PC-9 (cell line): Measurements from ENCODE around the gene ABAT. TPM values are rescaled to one million over a fixed set of nuclear protein-coding genes. Genes with fewer than 3 reads are reported as not detected.

Source experiments
- BruUV-seq: library from RNA; stranded (reverse); fragments of 400-500 nt; replicated peaks from 2 replicates; lab custom pipeline; 2021; lab: Mats Ljungman, UMichigan
- CTCF ChIA-PET: fragments of 300-600 bp; sonication (Branson Sonifier 250); formaldehyde crosslinking; loops from one replicate; lab custom pipeline; 2022; ENCODE audit warnings: antibody characterized with exemption; lab: Charles Lee
- POLR2A ChIA-PET: fragments of 300-600 bp; sonication (Branson Sonifier 250); formaldehyde crosslinking; loops from one replicate; lab custom pipeline; 2022; ENCODE audit warnings: antibody characterized with exemption; ENCODE audit not compliant: unreplicated experiment; lab: Charles Lee
- DNase-seq, 2 experiments: peaks; one replicate each; pipeline versions ENCODE4 v3.0.0 to v3.0.0-alpha.2; 2015 to 2022; ENCODE audit warnings: mixed read lengths in 1 of 2
- H2AFZ ChIP-seq: fragments of 200-600 bp; sonication (generic); 2 replicates; pipeline ENCODE4 v1.8.1; 2017; ENCODE audit warnings: antibody characterized with exemption
- H3F3A ChIP-seq: fragments of 200-600 bp; sonication (generic); 2 replicates; pipeline ENCODE4 v1.8.1; 2017; ENCODE audit warnings: antibody characterized with exemption, mild to moderate bottlenecking, low read depth; ENCODE audit not compliant: insufficient read depth
- H3K27ac ChIP-seq: fragments of 200-600 bp; sonication (generic); 2 replicates; pipeline ENCODE4 v1.6.1; 2016; ENCODE audit warnings: mixed run types
- H3K27me3 ChIP-seq: fragments of 200-600 bp; sonication (generic); 2 replicates; pipeline ENCODE4 v1.6.1; 2016; ENCODE audit warnings: low read depth, mixed run types; ENCODE audit not compliant: insufficient read depth
- H3K36me3 ChIP-seq: fragments of 200-600 bp; sonication (generic); 2 replicates; pipeline ENCODE4 v1.6.1; 2016; ENCODE audit warnings: low read depth, mixed run types
- H3K4me1 ChIP-seq: fragments of 200-600 bp; sonication (generic); replicated peaks from 2 replicates; pipeline ENCODE4 v1.6.1; 2016; ENCODE audit warnings: mixed run types; ENCODE audit not compliant: insufficient read depth
- H3K4me2 ChIP-seq: fragments of 200-600 bp; sonication (generic); 2 replicates; pipeline ENCODE4 v1.6.1; 2017; ENCODE audit warnings: mixed run types
- H3K4me3 ChIP-seq: fragments of 200-600 bp; sonication (generic); 2 replicates; pipeline ENCODE4 v1.6.1; 2016; ENCODE audit warnings: mixed run types
- H3K79me2 ChIP-seq: fragments of 200-600 bp; sonication (generic); 2 replicates; pipeline ENCODE4 v1.6.1; 2017; ENCODE audit warnings: low read depth, mixed run types
- H3K9me2 ChIP-seq: fragments of 200-600 bp; sonication (generic); 2 replicates; pipeline ENCODE4 v1.8.1; 2017; ENCODE audit warnings: mild to moderate bottlenecking; ENCODE audit not compliant: insufficient read depth
- H3K9me3 ChIP-seq: fragments of 200-600 bp; sonication (generic); 2 replicates; pipeline ENCODE4 v1.8.1; 2016; ENCODE audit warnings: low read depth; ENCODE audit not compliant: insufficient read depth
- H4K20me1 ChIP-seq: fragments of 200-600 bp; sonication (generic); 2 replicates; pipeline ENCODE4 v1.8.1; 2017; ENCODE audit not compliant: insufficient read depth
- EZH2 ChIP-seq: fragments of 200-600 bp; sonication (generic); IDR thresholded peaks from 2 replicates; pipeline ENCODE4 v1.8.0; 2017; ENCODE audit warnings: antibody characterized with exemption, low read depth
- intact Hi-C: fragments of 100-400 bp; cut with micrococcal nuclease; formaldehyde crosslinking; loops from one replicate; pipeline ENCODE4 v1.10.0; 2022; ENCODE audit not compliant: unreplicated experiment
- total RNA-seq: library from RNA; stranded (reverse); gene quantifications from 2 replicates; pipeline ENCODE4 v1.2.3, GENCODE V29; 2021
- TF ChIP-seq, protein P1 (sequence below): fragments of 200-600 bp; sonication (generic); conservative IDR thresholded peaks from 2 replicates; pipeline ENCODE4 v1.6.1; 2017; ENCODE audit warnings: mixed run types, antibody characterized with exemption, mild to moderate bottlenecking, moderate library complexity

The ABAT gene
- total RNA-seq, 1 experiment from 2014 or later = 12.9 TPM

DNA sequence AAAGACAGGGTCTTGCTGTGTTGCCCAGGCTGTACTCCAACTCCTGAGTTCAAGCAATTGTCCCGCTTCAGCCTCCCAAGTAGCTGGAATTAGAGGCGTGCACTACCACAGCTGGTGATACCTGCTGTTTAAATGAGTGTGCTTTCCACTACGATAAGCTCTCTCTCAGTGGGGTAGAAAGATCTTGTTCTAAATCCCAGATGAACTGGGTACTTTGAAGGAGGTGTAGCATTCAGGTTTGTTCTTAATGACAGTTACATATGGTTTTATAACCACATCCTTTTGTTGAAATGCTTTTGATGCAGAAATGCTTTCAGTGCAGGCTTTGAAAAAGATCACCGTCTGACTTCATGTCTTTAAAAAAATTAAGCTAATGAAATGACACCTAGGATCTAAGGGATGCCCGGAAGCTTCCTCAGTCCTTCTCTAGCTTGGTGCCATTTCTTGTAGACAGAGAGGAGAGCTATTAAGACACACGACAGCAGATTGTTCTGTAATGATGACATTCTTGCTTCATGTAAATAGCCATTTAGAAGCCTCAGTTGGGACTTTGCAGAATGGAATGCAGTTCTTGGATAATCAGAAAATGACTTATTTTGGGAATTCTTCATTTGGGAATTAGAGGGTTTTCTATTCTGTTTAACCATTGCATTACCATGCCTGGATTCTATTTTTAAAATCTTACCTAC lies 142.7 kb downstream of the ABAT start:
- ChIA-PET CTCF (interaction anchor here (0.7 kb wide), 2 partner anchors 246 to 323 kb away, joined by 3 to 5 read pairs; no protein-coding TSS in a partner anchor), POLR2A (interaction anchor here (0.7 kb wide), 1 partner anchor 69 kb away, joined by 3 read pairs; no protein-coding TSS in a partner anchor)
- Histone ChIP-seq H3K9me2 (no peaks in the 10 kb centered on the region), H3F3A (peaks cover 4% of the 10 kb centered on the region; the same call in 1 of the 2 replicates), H3K79me2 (no peaks in the 10 kb centered on the region), H3K4me2 (no peak overlapping the region), H4K20me1 (peaks cover 20% of the 10 kb centered on the region; the same call in 1 of the 2 replicates), H3K4me1 (no peaks in the 10 kb centered on the region), H3K36me3 (peaks cover 25% of the 10 kb centered on the region), H3K9me3 (no peaks in the 10 kb centered on the region), H3K4me3 (no peak overlapping the region), H3K27ac (no peak overlapping the region), H3K27me3 (no peaks in the 10 kb centered on the region), H2AFZ (no peak overlapping the region)
- BruUV-seq = no TSS peak
- intact Hi-C loops = no loop called here
- no peak for DNase-seq
- TF ChIP-seq, protein P1, sequence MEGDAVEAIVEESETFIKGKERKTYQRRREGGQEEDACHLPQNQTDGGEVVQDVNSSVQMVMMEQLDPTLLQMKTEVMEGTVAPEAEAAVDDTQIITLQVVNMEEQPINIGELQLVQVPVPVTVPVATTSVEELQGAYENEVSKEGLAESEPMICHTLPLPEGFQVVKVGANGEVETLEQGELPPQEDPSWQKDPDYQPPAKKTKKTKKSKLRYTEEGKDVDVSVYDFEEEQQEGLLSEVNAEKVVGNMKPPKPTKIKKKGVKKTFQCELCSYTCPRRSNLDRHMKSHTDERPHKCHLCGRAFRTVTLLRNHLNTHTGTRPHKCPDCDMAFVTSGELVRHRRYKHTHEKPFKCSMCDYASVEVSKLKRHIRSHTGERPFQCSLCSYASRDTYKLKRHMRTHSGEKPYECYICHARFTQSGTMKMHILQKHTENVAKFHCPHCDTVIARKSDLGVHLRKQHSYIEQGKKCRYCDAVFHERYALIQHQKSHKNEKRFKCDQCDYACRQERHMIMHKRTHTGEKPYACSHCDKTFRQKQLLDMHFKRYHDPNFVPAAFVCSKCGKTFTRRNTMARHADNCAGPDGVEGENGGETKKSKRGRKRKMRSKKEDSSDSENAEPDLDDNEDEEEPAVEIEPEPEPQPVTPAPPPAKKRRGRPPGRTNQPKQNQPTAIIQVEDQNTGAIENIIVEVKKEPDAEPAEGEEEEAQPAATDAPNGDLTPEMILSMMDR = no peak
- no peak for TF ChIP-seq EZH2

DNA sequence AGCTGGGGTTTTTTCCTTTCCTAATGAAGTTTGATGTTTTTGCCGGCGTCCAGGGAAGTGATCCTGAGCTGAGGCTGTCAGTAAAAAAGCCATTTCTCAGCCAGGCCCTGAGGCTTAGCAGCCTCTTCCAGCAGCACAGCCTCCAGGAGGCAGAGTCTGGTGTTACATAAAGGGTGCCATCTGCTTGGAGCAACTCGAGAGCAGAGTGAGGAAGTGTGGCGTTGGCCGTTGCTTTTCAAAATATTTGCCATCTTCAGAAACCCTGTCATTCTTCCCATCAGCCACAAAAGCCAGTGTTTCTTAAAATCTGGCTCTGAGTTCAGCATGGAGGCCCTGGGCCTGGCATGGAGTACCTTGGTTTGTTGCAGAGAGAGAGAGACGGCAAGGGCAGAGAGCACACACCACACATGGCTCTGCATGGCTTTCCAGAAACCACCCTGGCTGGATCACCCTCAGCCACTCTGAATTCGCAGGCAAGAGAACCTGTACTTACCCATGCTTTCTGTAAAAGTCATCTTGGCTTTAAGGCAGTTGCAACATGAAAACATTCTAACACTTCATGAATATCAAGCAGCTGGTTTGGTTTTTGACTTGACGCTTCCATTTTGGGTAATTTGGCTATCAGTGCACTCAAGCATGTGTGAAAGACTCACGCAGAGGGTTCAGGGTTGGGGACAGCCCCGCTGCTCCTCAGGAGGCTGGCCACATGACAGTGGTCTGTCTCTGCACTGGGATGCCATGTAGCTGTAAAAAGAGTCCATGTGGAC lies 144.3 kb downstream of the ABAT start:
- H3K79me2 ChIP-seq = no peaks in the 10 kb centered on the region
- POLR2A ChIA-PET = no interaction called here
- H3K9me2 ChIP-seq = no peaks in the 10 kb centered on the region
- H3K27ac ChIP-seq = no peak overlapping the region
- no peak for DNase-seq
- intact Hi-C loops = no loop called here
- no peak overlapping the region for H3K4me3 ChIP-seq
- CTCF ChIA-PET = interaction anchor here (0.6 kb wide), 1 partner anchor 15 kb away, joined by 3 read pairs; no protein-coding TSS in a partner anchor
- peaks cover 8% of the 10 kb centered on the region; the same call in 1 of the 2 replicates for H3F3A ChIP-seq
- TF ChIP-seq, protein P1 = no peak
- no peak for TF ChIP-seq EZH2
- BruUV-seq = no TSS peak
- H3K9me3 ChIP-seq = no peaks in the 10 kb centered on the region
- H3K4me1 ChIP-seq = no peaks in the 10 kb centered on the region
- peaks cover 15% of the 10 kb centered on the region for H3K36me3 ChIP-seq
- H2AFZ ChIP-seq = no peak overlapping the region
- H3K4me2 ChIP-seq = no peak overlapping the region
- H4K20me1 ChIP-seq = peaks cover 20% of the 10 kb centered on the region; the same call in 1 of the 2 replicates
- no peaks in the 10 kb centered on the region for H3K27me3 ChIP-seq

DNA sequence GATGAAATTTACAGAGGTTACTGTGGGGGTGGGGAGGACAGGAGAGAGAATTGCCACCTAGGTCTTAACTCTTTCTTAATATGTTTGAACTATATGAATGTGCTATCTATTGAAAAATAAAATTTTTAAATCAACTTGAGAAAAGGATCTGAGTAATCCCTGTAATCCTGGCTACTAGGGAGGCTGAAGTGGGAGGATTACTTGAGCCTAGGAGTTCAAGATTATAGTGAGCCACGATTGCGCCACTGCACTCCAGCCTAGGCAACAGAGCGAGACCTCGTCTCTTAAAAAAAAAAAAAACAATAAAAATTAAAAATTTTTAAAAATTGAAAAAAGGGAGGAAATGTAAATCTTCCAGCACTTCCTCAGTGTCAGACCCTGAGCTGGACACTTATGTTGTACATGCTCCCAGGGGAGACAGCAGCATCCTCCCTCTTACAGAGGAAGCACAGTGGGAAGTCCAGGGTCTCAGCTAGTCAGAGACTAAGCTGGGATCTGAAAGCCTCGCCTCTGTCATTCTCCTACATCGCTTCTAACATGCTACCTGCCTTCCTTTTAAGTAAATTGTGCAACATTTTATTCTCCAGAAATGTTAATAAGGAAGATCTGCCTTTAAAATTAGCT lies 145.1 kb downstream of the ABAT start:
- CTCF ChIA-PET = interaction anchor here (0.6 to 0.7 kb wide), 4 partner anchors 16 to 321 kb away, joined by 3 to 12 read pairs (median 6); no protein-coding TSS in a partner anchor
- Histone ChIP-seq H4K20me1 (peaks cover 17% of the 10 kb centered on the region; the same call in 1 of the 2 replicates), H3K27ac (no peak overlapping the region), H2AFZ (no peak overlapping the region), H3K4me2 (no peak overlapping the region), H3F3A (peaks cover 10% of the 10 kb centered on the region; the same call in 1 of the 2 replicates), H3K79me2 (no peaks in the 10 kb centered on the region), H3K36me3 (peaks cover 12% of the 10 kb centered on the region), H3K9me2 (no peaks in the 10 kb centered on the region), H3K4me3 (no peak overlapping the region), H3K27me3 (no peaks in the 10 kb centered on the region), H3K4me1 (no peaks in the 10 kb centered on the region), H3K9me3 (no peaks in the 10 kb centered on the region)
- intact Hi-C loops = no loop called here
- DNase-seq = no peak
- BruUV-seq = no TSS peak
- POLR2A ChIA-PET = no interaction called here
- TF ChIP-seq, protein P1 = no peak
- no peak for TF ChIP-seq EZH2
